Fibroblast of the aortic adventitia (primary cell): ENCODE measurements around the gene AURKAIP1. TPM values are rescaled to one million over a fixed set of nuclear protein-coding genes. Genes with fewer than 3 reads are reported as not detected.

Experiments used
- DNase-seq: peaks from one replicate; pipeline ENCODE4 v3.0.0-alpha.2; 2010; ENCODE audit warnings: low read depth
- H3K4me3 ChIP-seq: 2 replicates; pipeline ENCODE4 v1.5.1; 2011; ENCODE audit warnings: low read depth, mild to moderate bottlenecking, control low read depth, low read length, moderate library complexity
- total RNA-seq: library from RNA; depleted of rRNA; stranded (reverse); fragments of >200 nt; gene quantifications from 2 replicates; pipeline ENCODE4 v1.2.3, GENCODE V29; 2012; ENCODE audit warnings: low replicate concordance
- TF ChIP-seq, protein P1 (sequence below): IDR thresholded peaks from 2 replicates; pipeline ENCODE4 v1.5.1; 2011; ENCODE audit warnings: mild to moderate bottlenecking, low read length, control low read depth, inconsistent platforms; ENCODE audit not compliant: insufficient read depth

AURKAIP1 gene
- total RNA-seq, 1 donor: 71.1 TPM

DNA sequence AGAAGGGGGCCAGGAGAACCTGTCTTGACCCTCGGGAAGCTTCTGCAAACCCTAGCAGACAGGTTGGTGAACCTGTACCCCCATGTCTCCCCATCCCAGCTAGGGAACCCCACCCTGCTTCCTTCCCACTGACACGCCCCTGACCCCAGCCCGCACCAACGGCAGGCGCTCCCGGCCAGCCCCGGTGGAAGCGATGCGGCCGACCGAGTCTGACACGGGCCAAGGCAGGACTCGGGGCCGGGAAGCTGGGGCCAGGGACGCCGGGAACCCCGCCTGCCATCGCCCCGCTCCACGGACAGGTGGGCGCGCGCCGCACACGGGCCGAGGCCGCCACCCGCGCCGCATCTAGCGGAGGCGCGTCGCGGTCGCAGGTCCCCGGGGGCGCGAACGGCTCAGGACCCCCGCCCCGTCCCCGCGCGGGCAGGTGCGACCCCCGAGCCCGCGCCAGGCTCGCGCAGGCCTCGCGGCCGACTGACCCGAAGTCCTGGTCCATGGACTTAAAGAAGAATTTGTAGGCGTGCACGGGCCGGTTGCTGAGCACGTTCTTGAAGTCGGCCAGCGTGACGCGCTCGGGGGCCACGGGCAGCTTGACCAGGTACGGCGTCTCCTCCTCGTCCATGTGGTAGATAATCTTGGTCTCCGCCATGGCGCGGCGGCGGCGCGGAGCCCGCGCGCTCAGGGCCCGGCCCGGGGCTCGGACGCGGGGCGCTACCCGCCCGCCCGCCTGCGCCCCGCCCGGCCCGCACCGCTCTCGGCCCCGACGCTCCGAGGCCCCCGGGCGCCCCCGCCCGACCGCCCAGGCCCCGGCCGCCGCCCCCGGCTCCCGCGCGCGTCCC is 26.4 kb downstream of the AURKAIP1 start:
- H3K4me3 ChIP-seq: peak overlapping the region; percentile 80
- peak; percentile 43 for DNase-seq
- TF ChIP-seq, protein P1, sequence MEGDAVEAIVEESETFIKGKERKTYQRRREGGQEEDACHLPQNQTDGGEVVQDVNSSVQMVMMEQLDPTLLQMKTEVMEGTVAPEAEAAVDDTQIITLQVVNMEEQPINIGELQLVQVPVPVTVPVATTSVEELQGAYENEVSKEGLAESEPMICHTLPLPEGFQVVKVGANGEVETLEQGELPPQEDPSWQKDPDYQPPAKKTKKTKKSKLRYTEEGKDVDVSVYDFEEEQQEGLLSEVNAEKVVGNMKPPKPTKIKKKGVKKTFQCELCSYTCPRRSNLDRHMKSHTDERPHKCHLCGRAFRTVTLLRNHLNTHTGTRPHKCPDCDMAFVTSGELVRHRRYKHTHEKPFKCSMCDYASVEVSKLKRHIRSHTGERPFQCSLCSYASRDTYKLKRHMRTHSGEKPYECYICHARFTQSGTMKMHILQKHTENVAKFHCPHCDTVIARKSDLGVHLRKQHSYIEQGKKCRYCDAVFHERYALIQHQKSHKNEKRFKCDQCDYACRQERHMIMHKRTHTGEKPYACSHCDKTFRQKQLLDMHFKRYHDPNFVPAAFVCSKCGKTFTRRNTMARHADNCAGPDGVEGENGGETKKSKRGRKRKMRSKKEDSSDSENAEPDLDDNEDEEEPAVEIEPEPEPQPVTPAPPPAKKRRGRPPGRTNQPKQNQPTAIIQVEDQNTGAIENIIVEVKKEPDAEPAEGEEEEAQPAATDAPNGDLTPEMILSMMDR: no peak

DNA sequence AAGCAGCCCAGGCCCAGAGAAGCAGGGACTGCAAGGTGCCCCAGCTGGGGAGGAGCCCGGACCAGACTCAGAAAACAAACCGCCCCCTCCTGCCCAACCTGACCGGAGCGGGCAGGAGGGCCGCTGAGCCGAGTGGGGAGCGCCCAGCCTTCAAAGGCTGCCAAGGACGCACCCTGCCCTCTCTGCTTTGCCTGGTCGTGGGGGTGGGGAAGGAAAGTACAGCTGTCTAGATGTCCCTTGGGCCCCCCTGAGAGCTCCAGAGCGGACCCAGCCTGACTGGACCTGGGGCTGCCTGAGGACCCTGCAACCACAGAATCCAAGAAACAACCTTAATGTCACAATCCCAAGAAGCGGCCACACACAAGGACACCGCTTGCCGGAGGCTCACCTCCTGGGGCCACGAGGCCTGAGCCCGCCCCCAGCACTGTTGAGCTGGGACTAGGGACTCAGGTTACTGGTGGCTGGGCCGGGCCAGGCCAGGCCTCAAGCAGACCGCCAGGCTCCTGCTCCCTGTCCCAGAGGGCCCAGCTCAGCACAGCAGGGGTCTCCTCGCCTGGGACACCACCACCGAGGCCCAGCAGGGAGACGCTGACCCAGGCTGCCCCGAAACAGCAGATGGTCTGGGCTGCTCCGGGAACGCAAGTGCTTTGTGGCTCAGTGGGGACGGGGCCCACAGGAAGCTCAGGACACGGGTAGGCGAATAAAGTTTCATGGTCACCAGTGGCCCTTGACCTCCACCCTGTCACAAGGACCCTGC is 27.2 kb downstream of the AURKAIP1 start:
- TF ChIP-seq, protein P1: no peak
- no peak for DNase-seq

DNA sequence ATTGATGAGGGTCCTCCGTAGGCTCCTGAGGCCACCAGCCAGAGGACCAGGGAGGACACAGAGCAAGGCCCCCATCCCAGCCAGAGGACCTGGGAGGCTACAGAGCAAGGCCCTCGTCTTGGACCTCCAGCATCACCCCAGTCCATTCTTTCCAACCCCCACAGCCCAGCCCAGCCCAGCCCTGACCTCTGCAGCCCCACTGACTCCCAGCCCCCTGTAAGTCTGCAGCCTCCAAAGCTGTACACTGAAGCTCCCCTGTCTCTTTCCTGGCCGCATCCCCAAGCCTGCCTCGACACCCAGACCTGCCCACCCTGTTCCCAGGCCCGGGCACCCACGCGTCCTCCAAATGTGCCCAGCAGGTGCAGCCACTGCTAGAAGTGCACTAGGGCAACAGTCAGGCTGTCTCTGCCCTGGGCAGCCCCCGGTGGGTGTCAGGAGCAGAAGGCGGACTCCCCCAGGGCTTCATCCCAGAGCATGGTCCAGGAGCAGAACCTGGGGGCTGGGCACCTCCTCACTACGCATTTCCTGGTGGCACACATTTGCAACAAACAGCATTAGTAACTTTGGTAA is 27.9 kb downstream of the AURKAIP1 start:
- TF ChIP-seq, protein P1: no peak
- no peak for DNase-seq
- peak overlapping the region; percentile 80 for H3K4me3 ChIP-seq

More for the DNA sequence above, 27.2 kb downstream of the AURKAIP1 start:
- H3K4me3 ChIP-seq: peak overlapping the region; percentile 80

DNA sequence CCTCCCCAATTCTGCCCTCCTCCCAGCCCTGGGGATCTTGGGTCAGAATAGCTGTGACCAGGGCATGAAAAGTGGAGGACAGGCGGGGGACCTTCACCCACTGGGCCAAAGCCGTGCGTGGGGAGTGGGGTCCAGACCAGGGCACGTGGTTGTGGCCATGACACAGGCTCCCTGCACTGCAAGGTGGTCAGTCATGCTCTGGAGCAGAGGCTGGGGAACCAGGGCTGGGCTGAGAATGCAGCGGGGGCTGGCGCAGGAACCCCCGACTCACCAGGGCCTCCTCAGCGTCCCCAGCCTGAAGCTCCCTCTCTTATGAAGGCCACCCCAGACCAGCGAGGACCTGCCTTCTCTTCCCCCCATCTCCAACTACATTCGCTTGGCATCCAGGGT is 28.5 kb downstream of the AURKAIP1 start:
- TF ChIP-seq, protein P1: no peak
- DNase-seq: no peak
- H3K4me3 ChIP-seq: peak overlapping the region; percentile 37

DNA sequence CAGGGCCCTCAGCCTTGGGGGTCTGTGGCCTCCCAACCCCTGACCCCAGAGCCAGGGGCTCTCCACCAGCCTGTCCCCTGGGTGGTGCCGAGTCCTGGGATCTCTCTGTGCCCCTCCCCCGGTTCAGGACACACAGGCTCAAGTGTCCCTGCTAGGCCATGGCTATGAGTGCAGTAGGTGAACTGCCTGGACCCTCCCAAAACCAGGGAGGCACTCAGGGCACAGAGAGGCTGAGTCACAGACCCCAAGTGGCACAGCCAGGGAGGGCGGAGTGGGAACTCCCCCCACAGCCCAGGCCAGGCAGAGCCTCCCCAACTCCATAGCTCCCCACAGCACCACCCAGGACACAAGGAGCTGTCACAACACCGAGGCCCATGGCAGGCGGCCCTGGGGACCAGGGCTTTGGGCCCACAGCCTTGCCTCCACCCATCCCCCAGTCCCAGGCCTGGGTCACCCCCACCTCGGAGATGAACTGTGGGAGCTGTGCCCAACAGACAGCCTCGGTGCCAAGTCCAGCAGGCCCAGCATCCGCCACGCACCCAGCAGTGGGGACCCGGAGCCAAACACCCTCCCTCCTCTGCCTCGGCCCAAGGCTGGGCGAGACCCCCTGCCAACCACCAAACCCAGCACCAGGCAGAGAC is 29.0 kb downstream of the AURKAIP1 start:
- DNase-seq: no peak
- H3K4me3 ChIP-seq: peak overlapping the region; percentile 37
- TF ChIP-seq, protein P1: no peak

DNA sequence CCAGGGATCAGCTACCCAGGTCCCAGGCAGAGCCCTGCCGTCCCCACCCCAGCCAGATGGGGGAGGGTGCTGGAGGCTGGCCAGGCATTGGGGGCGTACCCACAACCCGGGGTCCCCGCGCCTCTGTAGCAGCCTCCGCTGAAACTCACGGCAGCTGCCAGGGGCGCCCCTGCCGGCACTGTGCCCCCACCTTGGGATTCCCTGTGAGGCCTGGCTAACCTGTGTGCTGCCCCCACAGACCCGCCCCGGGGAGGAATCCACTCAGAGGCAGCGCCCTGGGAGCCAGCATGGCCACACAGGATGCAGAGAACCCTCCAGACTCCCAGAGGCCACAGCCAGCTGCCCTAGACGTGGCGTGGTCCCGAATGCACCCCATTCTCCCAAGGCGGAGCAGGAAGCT is 29.6 kb downstream of the AURKAIP1 start:
- TF ChIP-seq, protein P1: peak; percentile 4
- peak overlapping the region; percentile 17 for H3K4me3 ChIP-seq
- DNase-seq: no peak
